Smooth muscle cell of the brain vasculature (primary cell): ENCODE measurements around the gene TARS2.

Source experiments
- DNase-seq: peaks from one replicate; pipeline ENCODE4 v3.0.0-alpha.2; 2012; ENCODE audit warnings: low read depth, low spot score

TARS2 gene

GRCh38 chr1:150508982-150509381 is 21.8 kb downstream of the TARS2 start:
- DNase-seq, result no peak

GRCh38 chr1:150511551-150511950 is 24.3 kb downstream of the TARS2 start:
- no peak for DNase-seq

GRCh38 chr1:150511985-150512660 is 24.9 kb downstream of the TARS2 start:
- no peak for DNase-seq

GRCh38 chr1:150512846-150513245 is 25.6 kb downstream of the TARS2 start:
- no peak for DNase-seq

- no peak for DNase-seq
These were observed 26.2 kb downstream of the TARS2 start for GRCh38 chr1:150513351-150513791.

GRCh38 chr1:150514260-150514659 is 27.0 kb downstream of the TARS2 start:
- DNase-seq, result no peak

GRCh38 chr1:150514913-150515327 is 27.7 kb downstream of the TARS2 start:
- DNase-seq, result no peak

- DNase-seq, result peak; percentile 86
These were observed 28.3 kb downstream of the TARS2 start, which contains the start of gene FALEC for GRCh38 chr1:150515328-150516049. FALEC (plus strand) TSS chr1:150515752.

- no peak for DNase-seq
These were observed 28.9 kb downstream of the TARS2 start for GRCh38 chr1:150516050-150516591.

GRCh38 chr1:150516616-150517015 is 29.4 kb downstream of the TARS2 start:
- no peak for DNase-seq

GRCh38 chr1:150521196-150521968 is 34.2 kb downstream of the TARS2 start:
- DNase-seq, result no peak

GRCh38 chr1:150525348-150525747 is 38.1 kb downstream of the TARS2 start:
- DNase-seq, result no peak

- DNase-seq, result no peak
These were observed 41.0 kb downstream of the TARS2 start for GRCh38 chr1:150528196-150528595.

- DNase-seq, result no peak
These were observed 41.8 kb downstream of the TARS2 start for GRCh38 chr1:150529017-150529416.

- no peak for DNase-seq
These were observed 43.4 kb downstream of the TARS2 start for GRCh38 chr1:150530491-150531159.

- DNase-seq, result no peak
These were observed 45.6 kb downstream of the TARS2 start for GRCh38 chr1:150532860-150533259.

GRCh38 chr1:150534002-150534401 is 46.8 kb downstream of the TARS2 start:
- no peak for DNase-seq

- no peak for DNase-seq
These were observed 48.5 kb downstream of the TARS2 start for GRCh38 chr1:150535511-150536287.

GRCh38 chr1:150536836-150537731 is 49.9 kb downstream of the TARS2 start:
- no peak for DNase-seq
